SK-N-MC (cell line): ENCODE data around the gene PRKCB.
"Not testable (repeated sequence)": the region's sequence is repeated elsewhere in the genome, so short reads cannot be mapped to it uniquely, and the experiment has no call there.

ENCODE experiments used
- DNase-seq: peaks from one replicate; pipeline ENCODE4 v3.0.0-alpha.2; 2011; ENCODE audit warnings: low read depth, low spot score
- H3K27ac ChIP-seq: fragments of 200-600 bp; sonication (generic); 2 replicates; pipeline ENCODE4 v1.5.1; 2016; ENCODE audit warnings: mixed run types
- H3K36me3 ChIP-seq: fragments of 200-600 bp; sonication (generic); 2 replicates; pipeline ENCODE4 v1.6.1; 2017; ENCODE audit warnings: antibody characterized with exemption, low read length, mixed read lengths; ENCODE audit not compliant: insufficient read depth
- H3K4me3 ChIP-seq: fragments of 200-600 bp; sonication (generic); 2 replicates; pipeline ENCODE4 v1.5.1; 2016
- H3K9ac ChIP-seq: fragments of 200-600 bp; sonication (generic); 2 replicates; pipeline ENCODE4 v1.8.0; 2017; ENCODE audit warnings: mixed run types, mixed read lengths; ENCODE audit not compliant: insufficient read length
- H3K9me3 ChIP-seq: fragments of 200-600 bp; sonication (generic); 2 replicates; pipeline ENCODE4 v1.6.1; 2017; ENCODE audit warnings: low read depth, mild to moderate bottlenecking, antibody characterized with exemption, low read length, moderate library complexity, mixed read lengths
- EZH2 ChIP-seq: fragments of 200-600 bp; sonication (generic); IDR thresholded peaks from one replicate; pipeline ENCODE4 v1.6.1; 2017; ENCODE audit warnings: antibody characterized with exemption
- FOXP2 ChIP-seq: optimal IDR thresholded peaks from 2 replicates; pipeline ENCODE3; 2011; ENCODE audit warnings: mild to moderate bottlenecking, moderate library complexity; ENCODE audit not compliant: insufficient read depth; ENCODE audit errors: extremely low read length, control extremely low read depth
- POLR2AphosphoS5 ChIP-seq: IDR thresholded peaks from 2 replicates; pipeline ENCODE4 v1.6.1; 2012; ENCODE audit warnings: mild to moderate bottlenecking, low read depth, low read length, borderline replicate concordance

Gene PRKCB

GRCh38 chr16:24235806-24236205 is 400.0 kb downstream of the PRKCB start:
- Histone ChIP-seq H3K9me3 (no peaks in the 10 kb centered on the region), H3K36me3 (no peaks in the 10 kb centered on the region), H3K9ac (no peak overlapping the region), H3K4me3 (no peak overlapping the region), H3K27ac (no peak overlapping the region)
- TF ChIP-seq FOXP2 (no peak), POLR2AphosphoS5 (no peak), EZH2 (no peak)
- no peak for DNase-seq

GRCh38 chr16:24238846-24239245 is 403.1 kb downstream of the PRKCB start:
- not testable (repeated sequence) for H3K9me3 ChIP-seq, DNase-seq, H3K9ac ChIP-seq, H3K27ac ChIP-seq, H3K36me3 ChIP-seq, H3K4me3 ChIP-seq

GRCh38 chr16:24246911-24247607 is 411.3 kb downstream of the PRKCB start:
- Histone ChIP-seq H3K27ac (no peak overlapping the region), H3K9ac (no peak overlapping the region), H3K9me3 (no peaks in the 10 kb centered on the region), H3K4me3 (no peak overlapping the region), H3K36me3 (no peaks in the 10 kb centered on the region)
- TF ChIP-seq FOXP2 (no peak), POLR2AphosphoS5 (no peak), EZH2 (no peak)
- no peak for DNase-seq

GRCh38 chr16:24253192-24253591 is 417.4 kb downstream of the PRKCB start:
- DNase-seq, result peak; percentile 39
- Histone ChIP-seq H3K27ac (no peak overlapping the region), H3K36me3 (no peaks in the 10 kb centered on the region), H3K9ac (no peak overlapping the region), H3K4me3 (no peak overlapping the region), H3K9me3 (no peaks in the 10 kb centered on the region)
- no peak for TF ChIP-seq EZH2
- no peak for TF ChIP-seq FOXP2
- no peak for TF ChIP-seq POLR2AphosphoS5

GRCh38 chr16:24255456-24256371 is 419.9 kb downstream of the PRKCB start, which contains the start of gene CACNG3:
TSS of gene CACNG3 (plus strand) at chr16:24256335. CDS start at chr16:24256755, 420 bp downstream.
- no peaks in the 10 kb centered on the region for H3K9me3 ChIP-seq

GRCh38 chr16:24257958-24258357 is 422.2 kb downstream of the PRKCB start:
- no peaks in the 10 kb centered on the region for H3K9me3 ChIP-seq
- H3K9ac ChIP-seq, result no peak overlapping the region
- H3K36me3 ChIP-seq, result no peaks in the 10 kb centered on the region
- peak; percentile 73 for DNase-seq
- H3K27ac ChIP-seq, result no peak overlapping the region
- H3K4me3 ChIP-seq, result no peak overlapping the region; the same call in 1 of the 2 replicates
- TF ChIP-seq EZH2 (no peak), POLR2AphosphoS5 (no peak), FOXP2 (no peak)

More at GRCh38 chr16:24255456-24256371, 419.9 kb downstream of the PRKCB start, which contains the start of gene CACNG3:
- DNase-seq, result peak; percentile 42
- Histone ChIP-seq H3K4me3 (peak within 1 kb of the TSS; percentile 47; the same call in 1 of the 2 replicates), H3K9ac (no peak within 1 kb of the TSS), H3K36me3 (no peaks in the 10 kb centered on the region), H3K27ac (no peak within 1 kb of the TSS)
- TF ChIP-seq POLR2AphosphoS5 (no peak), FOXP2 (peak; percentile 35)

GRCh38 chr16:24258791-24259190 is 423.0 kb downstream of the PRKCB start:
- TF ChIP-seq EZH2, result no peak
- Histone ChIP-seq H3K9me3 (no peaks in the 10 kb centered on the region), H3K27ac (no peak overlapping the region), H3K4me3 (no peak overlapping the region), H3K9ac (no peak overlapping the region), H3K36me3 (no peaks in the 10 kb centered on the region)
- no peak for DNase-seq

- TF ChIP-seq EZH2 (no peak), POLR2AphosphoS5 (no peak), FOXP2 (no peak)
- H3K4me3 ChIP-seq, result no peak overlapping the region
- DNase-seq, result no peak
- H3K9ac ChIP-seq, result no peak overlapping the region
- H3K9me3 ChIP-seq, result no peaks in the 10 kb centered on the region
- H3K36me3 ChIP-seq, result no peaks in the 10 kb centered on the region
- H3K27ac ChIP-seq, result no peak overlapping the region
These were observed 427.0 kb downstream of the PRKCB start for GRCh38 chr16:24262816-24263215.
